Lower leg skin (tissue), 3 donors: ENCODE results near the gene HEMGN.

Source experiments
- CTCF ChIP-seq, 3 donors: fragments of 450-650 bp; IDR thresholded peaks; one replicate each; pipeline ENCODE4 v1.5.1; 2016; ENCODE audit warnings: antibody characterized with exemption in 3 of 3, mild to moderate bottlenecking in 3 of 3, moderate library complexity in 2 of 3
- POLR2A ChIP-seq, 2 donors: fragments of 450-650 bp; IDR thresholded peaks; one replicate each; pipeline ENCODE4 v1.6.1; 2016 to 2017; ENCODE audit warnings: antibody characterized with exemption in 2 of 2, mild to moderate bottlenecking in 1 of 2, moderate library complexity in 1 of 2

- TF ChIP-seq CTCF (IDR thresholded peaks at IDR 0.05), result no peak
- TF ChIP-seq POLR2A (IDR thresholded peaks at IDR 0.05), result no peak
These were observed 2.3 kb upstream of the HEMGN start for GRCh38 chr9:97940233-97940632.
